Inflammatory macrophage (primary cell): ENCODE measurements around the gene SRPK1.
"Not testable (repeated sequence)": the region's sequence is repeated elsewhere in the genome, so short reads cannot be mapped to it uniquely, and the experiment has no call there.

Experiments used
- DNase-seq, 2 donors: peaks; one replicate each; pipeline ENCODE4 v3.0.0-alpha.2; 2020 to 2022

SRPK1 gene

DNA sequence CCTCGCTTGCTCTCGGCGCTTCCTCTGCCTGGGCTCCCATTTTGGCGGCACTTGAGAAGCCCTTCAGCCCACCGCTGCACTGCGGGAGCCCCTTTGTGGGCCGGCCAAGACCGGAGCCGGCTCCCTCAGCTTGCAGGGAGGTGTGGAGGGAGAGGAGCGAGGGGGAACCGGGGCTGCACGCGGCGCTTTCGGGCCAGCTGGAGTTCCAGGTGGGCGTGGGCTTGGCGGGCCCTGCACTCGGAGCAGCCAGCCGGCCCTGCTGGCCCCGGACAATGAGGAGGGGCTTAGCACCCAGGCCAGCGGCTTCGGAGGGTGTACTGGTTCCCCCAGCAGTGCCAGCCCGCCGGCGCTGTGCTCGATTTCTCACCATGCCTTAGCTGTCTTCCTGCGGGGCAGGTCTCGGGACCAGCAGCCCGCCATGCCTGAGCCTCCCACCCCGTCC, 10.2 kb upstream of the SRPK1 start:
- no peak for DNase-seq

DNA sequence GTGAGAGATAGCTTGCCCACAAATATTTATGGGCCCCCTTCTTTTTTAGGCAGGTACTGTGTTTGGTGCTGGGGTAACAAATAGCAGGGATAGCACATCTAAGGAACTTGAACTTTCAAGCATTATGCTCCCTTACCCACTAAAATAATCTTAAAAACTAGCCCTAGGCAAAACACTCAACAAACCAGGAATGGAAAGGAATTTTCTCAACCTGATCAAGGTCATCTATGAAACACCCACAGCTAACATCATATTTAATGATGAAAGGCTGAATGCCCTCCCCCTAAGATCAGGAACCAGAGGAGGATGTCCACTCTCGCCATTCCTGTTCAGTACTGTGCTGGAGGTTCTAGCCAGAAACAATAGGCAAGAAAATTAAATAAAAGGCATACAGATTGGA, 8.7 kb upstream of the SRPK1 start:
- no peak for DNase-seq

DNA sequence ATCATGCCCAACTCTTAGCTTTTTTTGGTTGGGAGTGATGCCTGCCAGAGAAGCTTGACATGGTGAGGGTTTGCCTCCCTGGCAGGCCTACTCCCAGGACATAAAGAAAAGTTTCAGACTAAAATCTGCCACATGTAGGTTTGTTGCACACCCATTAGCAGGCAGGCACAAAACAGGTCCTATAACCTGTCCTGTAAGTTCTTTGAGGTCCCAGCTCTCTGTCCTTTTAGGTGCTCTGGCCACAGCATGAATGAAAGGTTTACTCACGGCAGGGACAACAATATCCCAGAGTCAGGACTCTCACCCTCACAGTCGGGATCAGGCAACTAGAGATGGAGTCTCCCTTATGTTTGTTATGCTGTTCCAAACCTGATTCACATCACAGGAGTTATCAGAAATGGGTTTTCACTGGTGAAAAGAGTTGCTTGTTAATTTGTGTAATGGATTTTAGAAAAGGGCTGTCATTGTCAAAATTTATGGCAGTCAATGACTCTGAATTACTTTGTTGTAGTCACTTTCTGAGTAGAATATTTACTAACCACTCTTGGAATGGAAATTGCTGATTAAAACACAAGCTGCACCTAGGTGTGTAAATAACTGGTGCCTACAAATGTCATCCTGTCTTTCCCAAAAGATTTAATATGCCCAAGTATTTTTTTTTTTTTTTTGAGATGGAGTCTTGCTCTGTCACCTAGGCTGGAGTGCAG, 5.8 kb upstream of the SRPK1 start:
- no peak for DNase-seq

DNA sequence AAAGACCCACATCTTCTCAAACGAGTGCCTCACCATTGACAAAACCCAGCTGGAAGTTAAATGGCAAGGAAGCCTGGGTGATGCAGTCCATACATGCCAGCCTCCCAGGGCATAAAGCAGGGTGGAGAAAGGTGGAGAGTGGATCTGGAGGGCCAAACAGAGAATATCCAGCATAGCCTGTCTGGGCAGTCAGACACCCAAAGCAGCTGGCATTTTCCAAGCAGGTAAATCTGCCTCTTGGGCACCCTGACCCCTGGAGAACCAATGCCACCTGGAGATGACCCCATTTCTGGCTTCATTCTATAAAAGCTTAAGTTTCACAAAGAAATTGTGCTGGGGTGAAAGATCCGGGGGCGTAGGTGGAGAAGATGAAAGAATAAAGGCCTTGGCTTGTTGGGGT, 5.1 kb upstream of the SRPK1 start:
- no peak for DNase-seq

DNA sequence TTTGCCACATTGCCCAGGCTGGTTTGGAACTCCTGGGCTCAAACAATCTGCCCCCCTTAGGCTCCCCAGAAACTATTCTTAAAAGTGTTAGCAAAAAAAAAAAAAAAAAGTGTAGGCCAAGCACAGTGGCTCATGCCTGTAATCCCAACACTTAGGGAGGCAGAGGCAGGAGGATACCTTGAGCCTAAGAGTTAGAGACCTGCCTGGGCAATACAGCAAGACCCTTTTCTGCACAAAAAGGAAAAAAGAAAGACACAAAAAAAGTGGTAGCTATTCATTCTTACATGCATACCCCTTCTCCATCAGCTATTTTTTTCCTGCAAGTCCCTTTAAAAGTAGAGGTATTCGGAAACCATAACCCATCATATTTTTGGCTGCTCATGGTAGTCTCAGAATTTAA, 3.2 kb upstream of the SRPK1 start:
- DNase-seq: no peak

DNA sequence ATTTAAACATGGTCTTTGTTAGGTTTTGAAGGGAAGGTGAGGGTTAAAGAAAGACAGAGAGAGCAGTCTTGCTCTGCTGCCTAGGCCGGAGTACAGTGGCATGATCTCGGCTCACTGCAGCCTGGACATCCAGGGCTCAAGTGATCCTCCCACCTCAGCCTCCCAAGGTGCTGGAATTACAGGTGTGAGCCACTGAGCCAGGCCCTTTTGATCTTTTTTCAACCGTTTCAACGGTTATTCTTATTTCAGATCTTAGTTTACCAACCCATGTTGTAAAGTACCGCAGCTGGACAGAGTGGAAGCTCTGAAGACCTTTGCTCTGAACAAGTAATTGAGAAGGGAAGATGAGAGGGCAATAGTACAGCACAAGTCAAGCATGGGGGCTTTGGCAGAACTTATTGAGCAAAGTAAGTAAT, 1.2 kb upstream of the SRPK1 start:
- no peak for DNase-seq

DNA sequence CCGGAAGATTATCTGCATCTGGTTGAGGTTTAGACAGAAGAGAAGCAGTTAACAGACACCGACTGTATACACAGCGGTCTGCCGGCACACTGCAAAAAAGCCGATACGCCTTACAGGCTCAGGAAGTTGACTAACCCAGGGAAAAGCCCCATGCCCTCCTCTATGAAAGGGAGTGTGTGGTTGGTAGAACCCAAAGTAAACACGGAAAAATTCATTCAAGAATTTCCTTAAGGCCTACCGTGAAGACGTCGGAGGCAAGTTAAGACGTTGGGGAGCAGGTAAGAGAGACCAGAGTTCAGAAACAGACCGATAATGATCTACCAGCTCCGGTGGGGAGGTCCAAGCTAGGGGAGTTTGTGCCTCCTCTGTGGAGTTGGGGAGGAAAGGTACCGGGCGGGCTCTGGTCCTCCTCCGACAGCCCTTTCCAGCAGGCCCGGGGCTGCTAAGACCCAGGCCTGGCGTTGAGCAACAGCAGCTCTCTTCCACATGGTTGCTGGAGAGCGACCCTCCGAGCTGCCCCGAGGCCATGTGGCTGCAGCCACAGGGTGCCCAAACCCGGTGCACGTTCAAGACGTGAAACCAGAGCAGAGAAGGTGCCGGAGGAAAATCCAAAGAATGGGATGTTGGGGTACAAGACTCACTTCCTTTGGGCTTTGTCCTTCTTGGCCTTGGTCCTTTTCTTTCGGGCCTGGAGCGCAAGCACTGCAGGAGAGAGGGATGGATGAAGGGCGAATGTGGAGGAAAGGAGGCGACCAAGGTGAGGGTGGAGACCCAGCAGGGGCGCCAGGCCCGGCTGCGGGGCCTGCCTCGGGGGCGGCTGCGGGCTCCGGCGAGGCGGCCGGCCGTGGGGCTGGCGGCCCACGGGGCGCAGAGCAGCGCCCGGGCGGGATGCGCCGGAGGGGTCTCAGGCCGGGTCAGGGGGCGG, 809 bp downstream of the SRPK1 start:
- DNase-seq: peak; percentile 37 to 57

DNA sequence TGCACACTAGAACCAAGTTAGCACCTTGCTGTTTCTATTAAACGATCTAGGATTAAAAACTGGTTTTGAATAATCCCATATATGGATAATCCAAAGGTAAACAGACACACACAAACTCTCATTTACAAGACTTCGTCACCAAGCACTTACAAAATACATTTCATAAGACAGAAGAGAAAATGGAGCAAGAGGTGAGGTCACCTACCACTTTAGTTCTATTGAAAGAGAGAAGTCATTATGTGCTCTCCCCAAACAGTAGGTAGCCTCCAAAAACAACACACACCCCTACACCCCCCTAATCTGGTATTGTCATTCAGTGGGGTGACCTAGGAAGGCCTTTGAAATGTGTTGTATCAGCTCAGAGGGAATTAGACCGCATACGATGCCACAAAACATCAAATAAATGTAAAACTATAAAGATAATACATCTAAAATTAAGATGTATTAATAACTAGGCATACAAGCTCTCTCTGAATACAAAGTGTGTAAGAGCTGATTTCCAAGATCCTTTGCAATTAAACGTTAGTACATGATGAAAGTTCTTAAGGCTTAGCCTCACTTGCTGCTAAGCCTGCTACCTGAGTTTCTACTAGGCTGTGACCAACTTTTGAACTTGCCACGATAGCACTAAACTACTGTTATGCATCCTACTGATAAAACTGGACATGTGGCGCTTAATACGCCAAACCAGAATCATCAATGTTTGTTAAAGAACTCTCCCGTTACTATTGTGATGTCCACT, 1.6 kb downstream of the SRPK1 start:
- peak; percentile 55 to 74 for DNase-seq

DNA sequence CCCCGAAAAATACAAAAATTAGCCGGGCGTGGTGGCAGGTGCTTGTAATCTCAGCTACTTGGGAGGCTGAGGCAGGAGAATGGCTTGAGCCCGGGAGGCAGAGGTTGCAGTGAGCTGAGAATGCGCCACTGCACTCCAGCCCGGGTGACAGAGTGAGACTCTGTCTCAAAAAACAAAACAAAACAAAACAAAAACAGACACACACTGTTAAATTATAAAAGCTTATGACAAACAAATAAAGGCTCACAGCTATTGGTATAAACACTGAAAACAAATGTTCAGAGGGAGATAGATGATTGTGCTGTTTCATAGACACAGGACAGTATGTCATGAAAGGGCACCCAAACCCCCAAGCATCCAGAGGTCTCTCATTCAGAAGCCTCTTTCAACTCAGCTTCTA, 4.0 kb downstream of the SRPK1 start:
- DNase-seq: not testable (repeated sequence)

DNA sequence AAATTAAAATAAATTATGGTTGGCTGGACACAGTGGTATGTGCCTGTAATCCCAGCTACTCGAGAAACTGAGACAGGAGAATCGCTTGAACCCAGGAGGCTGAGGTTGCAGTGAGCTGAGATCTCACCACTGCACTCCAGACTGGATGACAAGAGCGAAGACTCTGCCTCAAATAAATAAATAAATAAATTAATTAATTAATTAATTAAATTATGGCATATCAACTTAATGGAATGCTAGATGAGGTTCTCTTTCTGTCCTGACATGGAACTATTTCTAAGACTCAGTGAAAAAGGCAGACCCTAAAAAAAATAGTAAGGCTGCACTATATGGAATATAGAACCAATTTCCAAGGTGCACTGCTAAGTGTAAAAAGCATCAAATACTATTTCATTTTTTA, 4.8 kb downstream of the SRPK1 start:
- DNase-seq: no peak

DNA sequence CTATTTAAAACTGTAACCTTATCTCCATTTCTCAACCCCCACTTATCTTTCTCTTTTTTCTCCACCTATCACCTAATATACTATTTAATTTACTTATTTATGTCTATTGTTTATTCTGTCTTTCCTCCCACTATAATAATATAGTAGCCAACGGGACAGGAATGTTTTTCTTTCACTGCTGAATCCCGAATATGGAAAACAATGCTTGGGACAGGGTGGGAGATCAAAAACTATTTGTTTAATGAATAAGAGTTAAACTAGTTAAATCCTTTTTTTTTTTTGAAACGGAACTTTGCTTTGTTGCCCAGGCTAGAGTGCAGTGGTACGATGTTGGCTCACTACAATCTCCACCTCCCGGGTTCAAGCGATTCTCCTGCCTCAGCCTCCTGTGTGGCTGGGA, 6.4 kb downstream of the SRPK1 start:
- no peak for DNase-seq

DNA sequence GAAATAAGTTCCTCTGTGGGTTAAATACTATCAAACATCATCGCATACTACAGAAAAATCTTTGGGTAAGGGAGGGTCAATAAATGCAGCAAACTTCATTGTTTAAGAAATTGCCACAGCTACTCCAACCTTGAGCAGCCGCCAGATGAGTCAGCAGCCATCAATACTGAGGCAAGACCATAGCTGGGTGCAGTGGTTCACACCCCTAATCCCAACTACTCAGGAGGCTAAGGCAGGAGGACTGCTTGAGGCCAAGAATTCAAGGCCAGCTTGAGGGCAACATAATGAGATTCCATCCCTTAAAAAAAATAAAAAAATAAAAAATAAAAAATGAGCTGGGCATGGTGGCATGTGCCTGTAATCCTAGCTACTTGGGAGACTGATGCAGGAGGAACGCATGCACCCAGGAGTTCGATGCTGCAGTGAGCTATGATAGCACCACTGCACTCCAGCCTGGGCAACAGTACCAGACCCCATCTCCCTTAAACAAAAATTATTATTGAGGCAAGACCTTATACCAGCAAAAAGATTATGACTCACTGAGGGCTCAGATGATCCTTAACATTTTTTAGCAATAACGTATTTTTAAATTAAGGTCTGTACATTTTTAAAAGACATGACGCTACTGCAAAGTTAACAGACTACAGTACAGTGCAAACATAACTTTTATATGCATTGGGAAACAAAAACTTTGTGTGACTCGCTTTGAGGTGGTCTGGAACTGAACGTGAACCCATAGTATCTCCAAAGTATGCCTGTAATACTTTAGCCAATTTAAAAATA, 8.8 kb downstream of the SRPK1 start:
- DNase-seq: no peak

DNA sequence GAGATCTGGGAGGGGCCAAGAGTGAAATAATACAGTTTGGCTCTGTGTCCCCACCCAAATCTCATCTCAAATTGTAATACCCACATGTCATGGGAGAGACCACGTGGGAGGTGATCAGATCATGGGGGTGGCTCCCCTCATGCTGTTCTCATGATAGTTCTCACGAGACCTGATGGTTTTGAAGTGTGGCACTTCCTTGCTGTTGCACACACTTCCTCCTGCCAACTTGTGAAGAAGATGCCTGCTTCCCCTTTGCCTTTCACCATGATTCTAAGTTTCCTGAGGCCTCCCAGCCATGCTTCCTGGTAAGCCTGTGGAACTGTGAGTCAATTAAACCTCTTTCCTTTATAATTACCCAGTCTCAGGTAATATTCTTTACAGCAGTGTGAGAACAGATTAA, 11.3 kb downstream of the SRPK1 start:
- DNase-seq: peak; percentile 50 to 53

DNA sequence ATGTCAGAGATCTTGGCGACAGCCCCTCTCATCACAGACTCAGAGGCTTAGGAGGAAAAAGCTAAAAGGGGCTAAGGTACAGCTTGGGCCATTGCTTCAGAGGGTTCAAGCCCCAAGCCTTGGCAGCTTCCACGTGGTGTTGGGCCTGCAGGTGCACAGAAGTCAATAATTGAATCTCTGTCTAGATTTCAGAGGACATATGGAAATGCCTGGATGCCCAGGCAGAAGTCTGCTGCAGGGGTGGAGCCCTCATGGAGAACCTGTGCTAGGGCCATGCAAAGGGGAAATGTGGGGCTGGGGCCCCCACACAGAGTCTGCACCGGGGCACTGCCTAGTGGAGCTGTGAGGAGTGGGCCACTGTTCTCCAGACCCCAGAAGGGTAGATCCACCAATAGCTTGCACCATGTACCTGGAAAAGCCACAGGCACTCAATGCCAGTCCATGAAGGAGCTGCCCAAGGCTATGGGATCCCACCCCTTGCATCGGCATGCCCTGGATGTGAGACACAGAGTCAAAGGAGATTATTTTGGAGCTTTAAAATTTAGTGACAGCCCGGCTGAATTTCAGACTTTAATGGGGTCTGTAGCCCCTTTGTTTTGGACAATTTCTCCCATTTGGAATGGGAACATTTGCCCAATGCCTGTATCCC, 12.0 kb downstream of the SRPK1 start:
- DNase-seq: not testable (repeated sequence)

DNA sequence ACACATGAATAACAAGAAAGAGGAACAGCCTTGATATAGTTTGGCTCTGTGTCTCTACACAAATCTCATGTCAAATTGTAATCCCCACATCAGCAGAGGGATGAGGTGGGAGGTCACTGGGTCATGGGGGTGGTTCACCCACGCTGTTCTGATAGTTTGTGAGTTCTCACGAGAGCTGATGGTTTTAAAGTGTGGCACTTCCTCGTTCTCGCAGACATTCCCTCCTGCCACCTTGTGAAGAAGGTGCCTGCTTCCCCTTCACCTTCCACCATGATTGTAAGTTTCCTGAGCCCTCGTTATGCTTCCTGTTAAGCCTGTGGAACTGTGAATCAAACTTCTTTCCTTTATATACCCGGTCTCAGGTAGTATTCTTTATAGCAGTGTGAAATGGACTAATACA, 13.1 kb downstream of the SRPK1 start:
- no peak for DNase-seq

DNA sequence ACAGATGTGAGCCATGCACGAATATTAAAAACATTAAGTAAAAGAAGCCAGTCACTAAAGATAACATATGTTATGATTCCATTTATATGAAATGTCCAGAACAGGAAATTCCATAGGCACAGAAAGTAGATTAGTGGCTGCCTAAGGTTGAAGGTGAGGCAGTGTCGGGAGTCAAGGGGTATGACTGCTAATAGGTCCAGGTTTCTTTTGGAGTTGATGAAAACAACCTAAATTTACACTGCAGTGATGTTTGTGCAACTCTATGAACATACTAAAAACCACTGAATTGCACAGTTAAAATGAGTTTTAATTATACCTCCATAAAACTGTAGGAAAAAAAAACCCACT, 14.4 kb downstream of the SRPK1 start:
- DNase-seq: no peak

DNA sequence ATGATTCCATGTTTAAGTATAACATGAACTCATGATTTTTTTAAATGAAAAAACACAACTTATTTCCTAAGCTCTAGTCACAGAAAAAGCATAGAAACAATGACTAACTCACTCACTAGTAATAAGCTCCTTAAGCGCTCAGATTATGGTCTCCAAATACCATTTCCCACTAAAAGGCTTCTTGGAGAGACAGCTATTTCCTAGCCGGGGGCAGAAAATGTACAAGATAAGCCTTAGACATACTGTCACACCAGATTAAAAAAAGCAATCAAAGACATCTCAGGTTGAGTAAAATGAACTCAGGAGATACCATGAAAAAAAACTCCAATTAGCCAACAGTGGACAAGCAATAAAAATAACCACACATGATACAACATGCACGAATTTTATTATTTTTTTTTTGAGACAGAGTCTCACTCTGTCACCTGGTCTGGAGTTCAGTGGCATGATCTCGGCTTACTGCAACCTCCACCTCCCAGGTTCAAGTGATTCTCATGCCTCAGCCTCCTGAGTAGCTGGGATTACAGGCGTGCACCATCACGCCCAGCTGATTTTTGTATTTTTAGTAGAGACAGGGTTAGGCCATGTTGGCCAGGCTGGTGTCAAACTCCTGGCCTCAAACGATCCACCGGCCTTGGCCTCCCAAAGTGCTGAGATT, 14.9 kb downstream of the SRPK1 start:
- no peak for DNase-seq

DNA sequence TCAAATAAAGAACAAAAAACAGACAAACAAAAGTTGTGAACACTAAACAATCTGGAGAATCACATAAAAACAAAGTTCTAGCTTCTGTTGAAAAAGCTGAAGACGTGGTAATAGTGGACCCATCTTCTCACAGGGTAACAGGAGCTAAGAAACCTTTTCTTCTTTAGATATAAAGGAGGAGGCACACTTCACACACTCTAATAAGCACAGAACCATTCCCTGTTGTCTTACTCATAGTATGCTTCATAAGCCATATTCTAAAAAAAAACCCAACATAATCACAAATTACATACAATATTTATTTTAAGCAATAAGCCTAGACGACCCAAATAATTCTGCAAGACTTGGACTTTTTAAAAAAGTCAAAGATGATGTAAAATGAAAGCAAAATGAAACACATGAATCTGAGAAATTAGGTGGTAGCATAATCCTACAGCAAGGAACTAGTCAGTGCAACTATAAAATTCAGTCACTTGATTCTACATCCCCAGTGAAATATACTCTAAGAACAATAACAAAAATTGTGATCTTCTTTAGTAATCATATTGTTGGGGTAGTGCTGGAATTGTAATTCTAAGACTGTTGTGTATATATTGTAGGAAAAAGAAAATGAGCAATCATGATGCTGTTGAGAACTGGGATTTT, 15.6 kb downstream of the SRPK1 start:
- no peak for DNase-seq

DNA sequence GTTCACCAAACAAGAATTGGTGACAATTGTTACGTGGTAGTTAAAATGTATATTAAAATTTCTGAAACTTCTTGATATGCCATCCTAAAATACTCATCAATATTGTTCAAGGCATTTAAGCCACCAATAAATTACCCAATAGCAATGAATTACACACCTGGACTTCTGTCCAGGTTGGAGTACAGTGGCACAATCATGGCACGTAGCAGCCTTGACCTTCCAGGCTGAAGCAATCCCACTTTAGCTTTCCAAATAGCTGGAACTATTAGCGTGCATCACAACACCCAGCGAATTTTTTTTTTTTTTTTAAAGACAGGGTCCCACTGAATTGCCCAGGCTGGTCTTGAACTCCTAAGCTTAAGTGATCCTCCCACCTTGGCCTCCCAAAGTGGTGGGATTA, 17.2 kb downstream of the SRPK1 start:
- DNase-seq: no peak

DNA sequence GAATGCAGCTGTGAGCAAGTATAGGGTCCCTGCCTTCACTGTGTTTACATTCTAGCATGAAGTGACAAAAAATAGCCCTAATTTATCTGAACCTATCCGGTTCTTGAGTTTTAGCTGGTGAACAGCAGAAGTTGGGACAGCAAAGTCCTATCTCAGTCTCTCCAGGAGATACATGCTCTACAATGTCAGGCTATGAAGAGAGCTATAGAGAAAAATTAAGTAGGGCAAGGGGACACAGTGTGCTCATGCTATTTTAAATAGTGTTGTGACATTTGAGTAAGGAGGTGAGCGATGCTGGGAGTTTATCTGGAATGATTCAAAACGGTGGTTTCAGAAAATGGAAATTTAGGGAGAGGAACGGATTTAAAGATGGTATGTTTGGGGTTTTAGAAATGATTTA, 20.4 kb downstream of the SRPK1 start:
- no peak for DNase-seq

DNA sequence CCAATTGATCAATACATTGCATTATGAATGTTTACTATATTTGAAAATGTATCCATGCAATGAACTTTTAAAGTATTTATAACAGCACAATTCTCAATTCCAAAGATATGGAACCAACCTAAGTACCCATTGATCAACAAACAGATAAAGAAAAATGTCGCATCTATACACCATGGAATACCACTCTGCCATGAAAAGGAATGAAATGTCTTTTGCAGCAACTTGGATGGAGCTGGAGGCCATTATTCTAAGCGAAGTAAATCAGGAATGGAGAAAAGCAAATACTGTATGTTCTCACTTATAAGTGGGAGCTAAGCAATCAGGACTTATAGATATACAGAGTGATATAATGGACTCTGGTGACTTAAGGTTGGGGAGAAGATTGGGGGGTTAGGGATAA, 22.9 kb downstream of the SRPK1 start:
- no peak for DNase-seq
